PC-3 (cell line): ENCODE data around the gene RBP4. TPM values are rescaled to one million over a fixed set of nuclear protein-coding genes. Genes with fewer than 3 reads are reported as not detected.

ENCODE experiments used
- ATAC-seq: fragments of 200-7000 bp; cut with Tn5 transposase; 2 replicates; pipeline ENCODE4 v1.9.1; 2020; ENCODE audit warnings: mild to moderate bottlenecking, moderate library complexity
- BruUV-seq: library from RNA; stranded (reverse); fragments of 400-500 nt; replicated peaks from 2 replicates; lab custom pipeline; 2021; lab: Mats Ljungman, UMichigan
- CTCF ChIA-PET: fragments of 300-600 bp; sonication (Branson Sonifier 250); formaldehyde crosslinking; loops from one replicate; lab custom pipeline; 2022; ENCODE audit warnings: antibody characterized with exemption; lab: Charles Lee
- POLR2A ChIA-PET: fragments of 300-600 bp; sonication (Branson Sonifier 250); formaldehyde crosslinking; loops from one replicate; lab custom pipeline; 2022; ENCODE audit warnings: antibody characterized with exemption; ENCODE audit not compliant: unreplicated experiment; lab: Charles Lee
- DNase-seq: peaks from one replicate; pipeline ENCODE4 v3.0.0-alpha.2; 2015
- H2AFZ ChIP-seq: fragments of 300-600 bp; sonication (generic); 2 replicates; pipeline ENCODE4 v1.6.0; 2016; ENCODE audit warnings: antibody characterized with exemption, low read length
- H3F3A ChIP-seq: fragments of 300-600 bp; sonication (generic); one replicate; pipeline ENCODE4 v1.6.0; 2017; ENCODE audit warnings: antibody characterized with exemption, low read length, control low read depth, mild to moderate bottlenecking; ENCODE audit not compliant: unreplicated experiment
- H3K27ac ChIP-seq: fragments of 300-600 bp; sonication (generic); 2 replicates; pipeline ENCODE4 v1.5.1; 2016; ENCODE audit warnings: mild to moderate bottlenecking, low read length
- H3K27me3 ChIP-seq: fragments of 300-600 bp; sonication (generic); 2 replicates; pipeline ENCODE4 v1.6.1; 2016; ENCODE audit warnings: low read length, mixed read lengths
- H3K36me3 ChIP-seq: fragments of 300-600 bp; sonication (generic); 2 replicates; pipeline ENCODE4 v1.6.1; 2016; ENCODE audit warnings: low read depth, mixed run types, low read length, mixed read lengths
- H3K4me1 ChIP-seq: fragments of 300-600 bp; sonication (generic); 2 replicates; pipeline ENCODE4 v1.5.1; 2016; ENCODE audit warnings: low read length; ENCODE audit not compliant: insufficient read depth
- H3K4me2 ChIP-seq: fragments of 300-600 bp; sonication (generic); 2 replicates; pipeline ENCODE4 v1.6.0; 2016; ENCODE audit warnings: low read length
- H3K4me3 ChIP-seq: fragments of 300-600 bp; sonication (generic); 2 replicates; pipeline ENCODE4 v1.5.1; 2016; ENCODE audit warnings: mild to moderate bottlenecking, low read length, mixed read lengths
- H3K79me2 ChIP-seq: fragments of 300-600 bp; sonication (generic); 2 replicates; pipeline ENCODE4 v1.6.1; 2017; ENCODE audit warnings: low read length, mixed read lengths
- H3K9ac ChIP-seq: fragments of 300-600 bp; sonication (generic); 2 replicates; pipeline ENCODE4 v1.6.0; 2016; ENCODE audit warnings: mild to moderate bottlenecking, low read length
- H3K9me2 ChIP-seq: fragments of 300-600 bp; sonication (generic); replicated peaks from 2 replicates; pipeline ENCODE4 v1.6.1; 2016; ENCODE audit warnings: mixed run types, low read length, mixed read lengths
- H3K9me3 ChIP-seq: fragments of 300-600 bp; sonication (generic); 2 replicates; pipeline ENCODE4 v1.6.1; 2016; ENCODE audit warnings: low read length, mixed read lengths
- H4K20me1 ChIP-seq: fragments of 300-600 bp; sonication (generic); 2 replicates; pipeline ENCODE4 v1.6.1; 2016; ENCODE audit warnings: low read length, mixed read lengths
- EZH2 ChIP-seq: fragments of 300-600 bp; sonication (generic); IDR thresholded peaks from one replicate; pipeline ENCODE4 v1.6.1; 2017; ENCODE audit warnings: antibody characterized with exemption, mild to moderate bottlenecking, low read length; ENCODE audit not compliant: unreplicated experiment
- EZH2phosphoT487 ChIP-seq: fragments of 300-600 bp; sonication (generic); IDR thresholded peaks from 2 replicates; pipeline ENCODE4 v1.6.1; 2018; ENCODE audit warnings: mild to moderate bottlenecking, antibody characterized with exemption, low read length, borderline replicate concordance
- intact Hi-C: fragments of 100-400 bp; cut with micrococcal nuclease; formaldehyde crosslinking; loops from 2 replicates; pipeline ENCODE4 v1.9.0; 2023
- total RNA-seq: library from RNA; depleted of rRNA; stranded (reverse); fragments of >200 nt; gene quantifications from 2 replicates; pipeline ENCODE4 v1.2.3, GENCODE V29; 2014
- TF ChIP-seq, protein P1 (sequence below): fragments of 300-600 bp; sonication (generic); conservative IDR thresholded peaks from 2 replicates; pipeline ENCODE4 v1.5.1; 2017; ENCODE audit warnings: antibody characterized with exemption, low read depth, mild to moderate bottlenecking, low read length

Gene RBP4
- total RNA-seq, 1 experiment from 2014 or later: 8.5 TPM

DNA sequence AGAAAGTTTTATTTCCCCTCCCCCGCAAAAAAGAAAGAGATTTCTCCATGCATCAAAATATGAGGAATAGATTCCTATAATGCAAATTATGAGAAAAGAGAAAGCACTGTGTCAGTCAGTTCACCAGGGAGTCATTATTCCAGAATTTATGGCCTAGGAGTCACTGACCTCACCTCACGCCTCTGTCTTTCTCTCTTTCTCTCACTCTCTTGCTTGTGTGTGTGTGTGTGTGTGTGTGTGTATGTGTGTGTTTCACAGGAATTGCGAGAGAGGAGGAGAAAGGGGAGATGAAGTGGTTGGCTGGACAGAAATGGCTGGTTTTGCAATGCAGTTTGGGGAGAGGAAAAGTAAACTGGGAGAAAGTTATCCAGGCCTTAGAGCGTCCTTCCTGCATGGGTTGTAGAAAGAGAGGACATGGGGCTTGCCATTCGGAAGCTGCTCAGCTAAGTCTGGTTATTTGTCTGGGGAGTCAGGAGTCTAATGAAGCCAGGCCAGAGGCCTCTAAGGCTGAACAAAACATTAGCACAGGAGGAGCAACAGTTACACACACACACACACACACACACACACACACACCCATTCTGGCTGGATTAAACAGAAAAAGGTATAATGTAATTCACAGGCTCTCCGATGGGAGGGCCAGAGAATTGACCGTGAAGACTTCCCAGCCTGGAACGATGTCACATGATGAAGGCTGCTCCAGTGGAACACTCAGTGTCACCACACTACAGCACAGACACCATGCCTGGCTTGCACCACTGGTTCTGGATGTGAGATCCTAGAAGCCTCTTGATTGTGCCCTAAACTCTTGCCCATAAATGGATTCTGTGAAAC lies 47.3 kb downstream of the RBP4 start:
- Histone ChIP-seq H3K4me2 (no peak overlapping the region), H3K9me3 (no peaks in the 10 kb centered on the region), H3F3A (no peaks in the 10 kb centered on the region), H3K4me1 (peaks cover 5% of the 10 kb centered on the region), H3K4me3 (no peak overlapping the region), H4K20me1 (no peaks in the 10 kb centered on the region), H2AFZ (no peak overlapping the region), H3K36me3 (no peaks in the 10 kb centered on the region), H3K9ac (no peak overlapping the region), H3K27me3 (no peaks in the 10 kb centered on the region), H3K9me2 (no peaks in the 10 kb centered on the region), H3K27ac (no peak overlapping the region), H3K79me2 (no peaks in the 10 kb centered on the region)
- TF ChIP-seq, protein P1, sequence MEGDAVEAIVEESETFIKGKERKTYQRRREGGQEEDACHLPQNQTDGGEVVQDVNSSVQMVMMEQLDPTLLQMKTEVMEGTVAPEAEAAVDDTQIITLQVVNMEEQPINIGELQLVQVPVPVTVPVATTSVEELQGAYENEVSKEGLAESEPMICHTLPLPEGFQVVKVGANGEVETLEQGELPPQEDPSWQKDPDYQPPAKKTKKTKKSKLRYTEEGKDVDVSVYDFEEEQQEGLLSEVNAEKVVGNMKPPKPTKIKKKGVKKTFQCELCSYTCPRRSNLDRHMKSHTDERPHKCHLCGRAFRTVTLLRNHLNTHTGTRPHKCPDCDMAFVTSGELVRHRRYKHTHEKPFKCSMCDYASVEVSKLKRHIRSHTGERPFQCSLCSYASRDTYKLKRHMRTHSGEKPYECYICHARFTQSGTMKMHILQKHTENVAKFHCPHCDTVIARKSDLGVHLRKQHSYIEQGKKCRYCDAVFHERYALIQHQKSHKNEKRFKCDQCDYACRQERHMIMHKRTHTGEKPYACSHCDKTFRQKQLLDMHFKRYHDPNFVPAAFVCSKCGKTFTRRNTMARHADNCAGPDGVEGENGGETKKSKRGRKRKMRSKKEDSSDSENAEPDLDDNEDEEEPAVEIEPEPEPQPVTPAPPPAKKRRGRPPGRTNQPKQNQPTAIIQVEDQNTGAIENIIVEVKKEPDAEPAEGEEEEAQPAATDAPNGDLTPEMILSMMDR: no peak
- TF ChIP-seq EZH2 (no peak), EZH2phosphoT487 (no peak)
- intact Hi-C loops: no loop called here
- ChIA-PET POLR2A (no interaction called here), CTCF (interaction anchor here (1.3 kb wide), 1 partner anchor 127 kb away, joined by 21 read pairs; no protein-coding TSS in a partner anchor)
- ATAC-seq: no peak
- BruUV-seq: no TSS peak
- no peak for DNase-seq

DNA sequence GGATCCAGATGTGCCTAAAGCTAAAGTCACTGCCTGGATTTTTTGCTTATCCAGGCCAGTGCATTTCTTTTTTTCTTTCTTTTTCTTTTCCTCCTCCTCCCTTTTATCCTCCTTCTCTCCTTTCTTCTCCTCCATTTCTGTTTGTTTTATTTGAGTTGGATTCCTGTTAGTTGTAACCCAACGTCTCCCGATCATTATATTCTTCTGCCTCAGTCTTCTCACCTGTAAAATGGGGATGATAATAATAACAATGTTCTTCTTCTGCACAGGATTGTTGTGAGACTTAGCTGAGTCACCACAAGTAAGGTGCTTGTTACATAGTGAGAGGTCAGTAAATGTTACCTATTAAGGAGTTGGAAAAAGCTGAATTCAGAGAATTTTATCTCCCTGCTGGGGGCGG lies 48.3 kb downstream of the RBP4 start:
- H3K4me1 ChIP-seq: peaks cover 13% of the 10 kb centered on the region
- peaks cover 7% of the 10 kb centered on the region for H3F3A ChIP-seq
- H3K9ac ChIP-seq: no peak overlapping the region
- no peaks in the 10 kb centered on the region for H3K36me3 ChIP-seq
- no peaks in the 10 kb centered on the region for H3K9me3 ChIP-seq
- H3K27ac ChIP-seq: no peak overlapping the region
- no peak overlapping the region for H2AFZ ChIP-seq
- TF ChIP-seq EZH2phosphoT487 (no peak), EZH2 (no peak)
- TF ChIP-seq, protein P1: no peak
- no peaks in the 10 kb centered on the region for H4K20me1 ChIP-seq
- H3K9me2 ChIP-seq: no peaks in the 10 kb centered on the region
- ATAC-seq (no peak), DNase-seq (no peak)
- no peaks in the 10 kb centered on the region for H3K27me3 ChIP-seq
- BruUV-seq: no TSS peak
- no peak overlapping the region for H3K4me2 ChIP-seq
- ChIA-PET CTCF (no interaction called here), POLR2A (no interaction called here)
- H3K4me3 ChIP-seq: no peak overlapping the region
- intact Hi-C loops: no loop called here
- H3K79me2 ChIP-seq: no peaks in the 10 kb centered on the region

DNA sequence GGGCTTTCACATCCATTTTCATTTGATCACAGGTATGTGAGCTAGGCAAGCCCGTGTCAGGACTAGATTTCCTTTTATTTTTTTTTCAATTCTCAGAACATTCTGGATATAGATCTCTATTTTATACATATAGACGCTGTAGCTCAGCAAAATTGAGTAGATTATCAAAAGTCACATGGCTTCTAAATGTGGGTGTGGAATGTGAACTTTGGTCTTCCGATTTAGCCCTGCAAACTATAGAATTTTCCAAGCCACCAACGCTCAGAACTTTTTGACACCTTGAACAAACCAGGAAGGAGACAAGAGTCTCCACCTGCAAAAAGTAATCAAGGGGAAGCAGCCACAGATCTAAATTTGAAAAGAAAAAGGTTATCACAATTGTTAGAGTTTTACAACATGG lies 50.4 kb downstream of the RBP4 start:
- POLR2A ChIA-PET: no interaction called here
- H3K36me3 ChIP-seq: no peaks in the 10 kb centered on the region

More for the DNA sequence above, 50.4 kb downstream of the RBP4 start:
- no peak for TF ChIP-seq EZH2phosphoT487
- TF ChIP-seq, protein P1: no peak
- no peak for TF ChIP-seq EZH2
- no peaks in the 10 kb centered on the region for H3K9me2 ChIP-seq
- H3K4me2 ChIP-seq: no peak overlapping the region
- CTCF ChIA-PET: no interaction called here
- H2AFZ ChIP-seq: no peak overlapping the region
- H4K20me1 ChIP-seq: no peaks in the 10 kb centered on the region
- ATAC-seq: no peak
- no peaks in the 10 kb centered on the region for H3K79me2 ChIP-seq
- peaks cover 7% of the 10 kb centered on the region for H3F3A ChIP-seq
- no peak overlapping the region for H3K4me3 ChIP-seq
- no peaks in the 10 kb centered on the region for H3K9me3 ChIP-seq
- H3K9ac ChIP-seq: no peak overlapping the region
- intact Hi-C loops: no loop called here
- BruUV-seq: no TSS peak
- no peak for DNase-seq
- no peaks in the 10 kb centered on the region for H3K27me3 ChIP-seq
- peaks cover 18% of the 10 kb centered on the region for H3K4me1 ChIP-seq
- H3K27ac ChIP-seq: no peak overlapping the region
